Measurements from ENCODE around the gene NMRAL1. TPM values are rescaled to one million over a fixed set of nuclear protein-coding genes. Genes with fewer than 3 reads are reported as not detected.

The NMRAL1 gene
- polyA plus RNA-seq, 3 donors = 39.2 to 57.0 (median 49.4) TPM

- Histone ChIP-seq H3K4me3 (replicated peaks in 1 of 3; ENCODE audit: low read depth in 2 of 3, low read length in 3 of 3) (no peak overlapping the region), H3K27me3 (ENCODE audit: control insufficient read depth in 2 of 2, insufficient read depth in 2 of 2, low read length in 2 of 2) (no peaks in the 10 kb centered on the region), H3K4me2 (replicated peaks; ENCODE audit: extremely low read depth, low read length, poor library complexity, severe bottlenecking) (no peak overlapping the region), H2AFZ (ENCODE audit: insufficient read depth, low read depth, low read length, poor library complexity, severe bottlenecking) (no peak overlapping the region), H3K79me2 (ENCODE audit: insufficient read depth, low read length) (peaks cover 13% of the 10 kb centered on the region), H4K20me1 (ENCODE audit: insufficient read depth, low read length) (peaks cover 8% of the 10 kb centered on the region), H3K9me3 (replicated peaks in 1 of 2; ENCODE audit: control insufficient read depth in 1 of 2, insufficient read depth in 1 of 2, low read length in 2 of 2) (no peaks in the 10 kb centered on the region), H3K27ac (ENCODE audit: low read depth in 1 of 2, low read length in 2 of 2) (no peak overlapping the region), H3K9ac (ENCODE audit: insufficient read depth, low read length, poor library complexity, severe bottlenecking) (no peak overlapping the region), H3K36me3 (replicated peaks in 1 of 2; ENCODE audit: control insufficient read depth in 1 of 2, insufficient read depth in 2 of 2, low read length in 2 of 2) (peaks cover 32 to 63% of the 10 kb centered on the region in 2 donors), H3K4me1 (ENCODE audit: control insufficient read depth in 1 of 2, insufficient read depth in 2 of 2, low read length in 2 of 2) (no peaks in the 10 kb centered on the region)
- H3K4me1 Mint-ChIP-seq = peaks cover 2% of the 10 kb centered on the region
- WGBS (ENCODE audit: insufficient coverage) = no CpG with 5 or more reads among the region's 5 CpGs
- TF ChIP-seq CTCF (IDR thresholded peaks at IDR 0.05) = no peak
- peaks cover 28 to 61% of the 10 kb centered on the region in 2 donors for H3K36me3 Mint-ChIP-seq
- no peak overlapping the region for H3K4me3 Mint-ChIP-seq
- intact Hi-C loops (cut with micrococcal nuclease) = no loop called here
- H3K9me3 Mint-ChIP-seq = no peaks in the 10 kb centered on the region
- H3K27ac Mint-ChIP-seq = peak overlapping the region in 1 of 7 donors; percentile 30
- DNase-seq = no peak
- H3K27me3 Mint-ChIP-seq (ENCODE audit: low read depth in 3 of 3) = no peaks in the 10 kb centered on the region
Measured at GRCh38 chr16:4487955-4488498, 13.6 kb upstream of the NMRAL1 start.

GRCh38 chr16:4486126-4486893 is 11.9 kb upstream of the NMRAL1 start:
- H3K4me3 Mint-ChIP-seq = no peak overlapping the region
- intact Hi-C loops (cut with micrococcal nuclease) = no loop called here
- no peaks in the 10 kb centered on the region for H3K9me3 Mint-ChIP-seq
- 61% methylated on average over 2 of the region's 3 CpGs for WGBS (ENCODE audit: insufficient coverage)
- Histone ChIP-seq H3K9me3 (replicated peaks in 1 of 2; ENCODE audit: control insufficient read depth in 1 of 2, insufficient read depth in 1 of 2, low read length in 2 of 2) (no peaks in the 10 kb centered on the region), H3K9ac (ENCODE audit: insufficient read depth, low read length, poor library complexity, severe bottlenecking) (no peak overlapping the region), H2AFZ (ENCODE audit: insufficient read depth, low read depth, low read length, poor library complexity, severe bottlenecking) (no peak overlapping the region), H3K4me1 (ENCODE audit: control insufficient read depth in 1 of 2, insufficient read depth in 2 of 2, low read length in 2 of 2) (no peaks in the 10 kb centered on the region), H4K20me1 (ENCODE audit: insufficient read depth, low read length) (peaks cover 13% of the 10 kb centered on the region), H3K27ac (ENCODE audit: low read depth in 1 of 2, low read length in 2 of 2) (peak overlapping the region in 1 of 2 donors; percentile 33), H3K36me3 (replicated peaks in 1 of 2; ENCODE audit: control insufficient read depth in 1 of 2, insufficient read depth in 2 of 2, low read length in 2 of 2) (peaks cover 31 to 61% of the 10 kb centered on the region in 2 donors), H3K4me2 (replicated peaks; ENCODE audit: extremely low read depth, low read length, poor library complexity, severe bottlenecking) (no peak overlapping the region), H3K79me2 (ENCODE audit: insufficient read depth, low read length) (peaks cover 26% of the 10 kb centered on the region), H3K4me3 (replicated peaks in 1 of 3; ENCODE audit: low read depth in 2 of 3, low read length in 3 of 3) (no peak overlapping the region), H3K27me3 (ENCODE audit: control insufficient read depth in 2 of 2, insufficient read depth in 2 of 2, low read length in 2 of 2) (no peaks in the 10 kb centered on the region)
- H3K27ac Mint-ChIP-seq = peak overlapping the region in 4 of 7 donors; percentile 22 to 75 (median 38)
- no peak for TF ChIP-seq CTCF (IDR thresholded peaks at IDR 0.05)
- peaks cover 4% of the 10 kb centered on the region for H3K4me1 Mint-ChIP-seq
- H3K27me3 Mint-ChIP-seq (ENCODE audit: low read depth in 3 of 3) = no peaks in the 10 kb centered on the region
- H3K36me3 Mint-ChIP-seq = peaks cover 30 to 61% of the 10 kb centered on the region in 2 donors
- DNase-seq = no peak

All from CD14-positive monocyte (primary cell).